ENCODE measurements around the gene WDR41. TPM values are rescaled to one million over a fixed set of nuclear protein-coding genes. Genes with fewer than 3 reads are reported as not detected.

WDR41 gene
- total and polyA plus RNA-seq, 9 of the 15 experiments (the other 6 are each of a cell fraction or from before 2014, with no cell fraction given) = 33.6 to 67.2 (median 55.5) TPM

DNA sequence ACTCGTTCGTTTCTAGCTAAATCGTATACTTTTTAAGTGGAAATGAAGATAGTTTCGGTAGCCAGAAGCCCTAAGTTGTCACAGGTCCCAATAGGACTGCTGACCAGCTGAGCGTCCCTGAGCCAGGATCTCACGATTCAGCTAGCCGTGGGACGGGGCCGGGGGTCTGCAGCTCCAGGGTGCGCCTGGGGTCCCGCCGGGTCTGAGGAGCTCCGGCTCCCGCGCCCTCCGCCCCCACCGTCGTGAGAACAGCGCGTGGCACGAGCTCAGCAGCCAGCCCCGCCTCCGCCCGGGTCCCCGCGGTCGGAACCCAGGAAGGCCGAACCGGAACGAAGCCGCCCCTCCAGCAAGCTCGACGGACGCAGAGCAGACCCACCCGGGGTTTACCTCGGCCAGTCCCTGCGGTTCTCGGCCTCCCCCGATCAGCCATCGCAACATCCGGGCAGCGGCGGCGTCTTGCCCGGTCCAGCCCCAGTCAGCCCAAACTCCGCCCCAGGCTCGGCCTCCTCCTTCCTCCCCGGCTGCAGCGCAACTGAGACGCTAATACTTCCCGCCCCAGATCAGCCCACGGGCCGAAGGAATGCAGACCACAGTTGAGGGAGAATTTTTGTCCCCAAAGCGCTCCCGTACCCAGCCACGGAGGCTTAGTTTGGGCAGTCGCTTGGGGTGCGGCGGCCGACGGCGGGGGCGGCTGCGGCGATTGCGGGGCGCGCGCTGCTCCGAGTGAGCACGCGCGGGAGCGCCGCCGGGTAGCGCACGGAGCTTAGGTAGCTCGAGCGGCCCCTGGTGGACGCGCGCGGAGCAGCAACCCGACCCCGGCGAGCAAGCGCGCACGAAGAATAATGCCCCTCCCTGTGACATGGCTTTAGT is at the start of gene WDR41 (continued):
- TF ChIP-seq PPARD (CRISPR knock-in tag; IDR thresholded peaks at IDR 0.05) = no peak
- no peak for TF ChIP-seq KLF6 (CRISPR knock-in tag; IDR thresholded peaks at IDR 0.05; ENCODE audit: borderline replicate concordance)
- TF ChIP-seq BRD9 (IDR thresholded peaks at IDR 0.05; ENCODE audit: low read depth, partially characterized antibody) = no peak
- TF ChIP-seq ZBTB33 (CRISPR knock-in tag; IDR thresholded peaks at IDR 0.05) = 0 out of 2 replicates have a peak, but pooled peaks have one; percentile 7
- TF ChIP-seq LEF1 (IDR thresholded peaks at IDR 0.05) = no peak
- no peak for TF ChIP-seq BRD4 (IDR thresholded peaks at IDR 0.05)
- TF ChIP-seq SRF (CRISPR knock-in tag; IDR thresholded peaks at IDR 0.05) = 0 out of 4 replicates have a peak, but pooled peaks of 1 of the 2 experiments have one; percentile 47
- TF ChIP-seq, protein P1, sequence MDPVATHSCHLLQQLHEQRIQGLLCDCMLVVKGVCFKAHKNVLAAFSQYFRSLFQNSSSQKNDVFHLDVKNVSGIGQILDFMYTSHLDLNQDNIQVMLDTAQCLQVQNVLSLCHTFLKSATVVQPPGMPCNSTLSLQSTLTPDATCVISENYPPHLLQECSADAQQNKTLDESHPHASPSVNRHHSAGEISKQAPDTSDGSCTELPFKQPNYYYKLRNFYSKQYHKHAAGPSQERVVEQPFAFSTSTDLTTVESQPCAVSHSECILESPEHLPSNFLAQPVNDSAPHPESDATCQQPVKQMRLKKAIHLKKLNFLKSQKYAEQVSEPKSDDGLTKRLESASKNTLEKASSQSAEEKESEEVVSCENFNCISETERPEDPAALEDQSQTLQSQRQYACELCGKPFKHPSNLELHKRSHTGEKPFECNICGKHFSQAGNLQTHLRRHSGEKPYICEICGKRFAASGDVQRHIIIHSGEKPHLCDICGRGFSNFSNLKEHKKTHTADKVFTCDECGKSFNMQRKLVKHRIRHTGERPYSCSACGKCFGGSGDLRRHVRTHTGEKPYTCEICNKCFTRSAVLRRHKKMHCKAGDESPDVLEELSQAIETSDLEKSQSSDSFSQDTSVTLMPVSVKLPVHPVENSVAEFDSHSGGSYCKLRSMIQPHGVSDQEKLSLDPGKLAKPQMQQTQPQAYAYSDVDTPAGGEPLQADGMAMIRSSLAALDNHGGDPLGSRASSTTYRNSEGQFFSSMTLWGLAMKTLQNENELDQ (CRISPR knock-in tag; IDR thresholded peaks at IDR 0.05; ENCODE audit: borderline replicate concordance) = peak; percentile 62; the same call in 1 of the 2 replicates
- TF ChIP-seq, protein P2, sequence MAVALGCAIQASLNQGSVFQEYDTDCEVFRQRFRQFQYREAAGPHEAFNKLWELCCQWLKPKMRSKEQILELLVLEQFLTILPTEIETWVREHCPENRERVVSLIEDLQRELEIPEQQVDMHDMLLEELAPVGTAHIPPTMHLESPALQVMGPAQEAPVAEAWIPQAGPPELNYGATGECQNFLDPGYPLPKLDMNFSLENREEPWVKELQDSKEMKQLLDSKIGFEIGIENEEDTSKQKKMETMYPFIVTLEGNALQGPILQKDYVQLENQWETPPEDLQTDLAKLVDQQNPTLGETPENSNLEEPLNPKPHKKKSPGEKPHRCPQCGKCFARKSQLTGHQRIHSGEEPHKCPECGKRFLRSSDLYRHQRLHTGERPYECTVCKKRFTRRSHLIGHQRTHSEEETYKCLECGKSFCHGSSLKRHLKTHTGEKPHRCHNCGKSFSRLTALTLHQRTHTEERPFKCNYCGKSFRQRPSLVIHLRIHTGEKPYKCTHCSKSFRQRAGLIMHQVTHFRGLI (CRISPR knock-in tag; IDR thresholded peaks at IDR 0.05) = no peak
- peak; percentile 63 for TF ChIP-seq E2F3 (CRISPR knock-in tag; IDR thresholded peaks at IDR 0.05)
- 0 out of 2 replicates have a peak, but pooled peaks have one; percentile 51 for TF ChIP-seq ELF2 (CRISPR knock-in tag; IDR thresholded peaks at IDR 0.05)

All from K562 (cell line).